HCT116 (cell line): ENCODE data around the gene TTC21B. TPM values are rescaled to one million over a fixed set of nuclear protein-coding genes. Genes with fewer than 3 reads are reported as not detected.

ENCODE experiments used
- ATAC-seq: fragments of 200-7000 bp; cut with Tn5 transposase; 2 replicates; pipeline ENCODE4 v1.9.1; 2020; ENCODE audit warnings: mild to moderate bottlenecking, moderate library complexity
- BruUV-seq: library from RNA; stranded (reverse); fragments of 400-500 nt; replicated peaks from 2 replicates; lab custom pipeline; 2021; lab: Mats Ljungman, UMichigan
- CTCF ChIA-PET: fragments of 300-600 bp; sonication (Branson Sonifier 250); formaldehyde crosslinking; loops from one replicate; lab custom pipeline; 2021; ENCODE audit warnings: antibody characterized with exemption; lab: Charles Lee
- POLR2A ChIA-PET: fragments of 300-600, 350-600 bp; sonication (Branson Sonifier 250); formaldehyde crosslinking; loops from one replicate; lab custom pipeline; 2021; ENCODE audit warnings: antibody characterized with exemption; lab: Charles Lee
- RAD21 ChIA-PET, 2 experiments: fragments of 300-600 bp; sonication (Branson Sonifier 250); formaldehyde crosslinking; loops; one replicate each; lab custom pipeline; 2023; ENCODE audit warnings: low total read pairs in 2 of 2; ENCODE audit not compliant: uncharacterized antibody in 2 of 2, unreplicated experiment in 2 of 2, low non-redundant PET in 1 of 2; lab: Charles Lee
- DNase-seq: peaks from one replicate; pipeline ENCODE4 v3.0.0-alpha.2; 2010; ENCODE audit warnings: low read depth, low spot score
- H2AFZ ChIP-seq: fragments of 200-600 bp; shearing (Covaris generic), sonication (generic); 2 replicates; pipeline ENCODE4 v1.6.1; 2017; ENCODE audit warnings: low read depth, mixed run types, mixed read lengths, antibody characterized with exemption, low read length; ENCODE audit not compliant: poor library complexity, severe bottlenecking
- H3K27ac ChIP-seq: 2 replicates; pipeline ENCODE4 v1.5.1; 2012; ENCODE audit warnings: low read depth, low read length
- H3K27me3 ChIP-seq: fragments of 200-600 bp; sonication (generic); 2 replicates; pipeline ENCODE4 v1.6.1; 2016; ENCODE audit warnings: mixed run types, low read length, mixed read lengths; ENCODE audit not compliant: insufficient read depth
- H3K36me3 ChIP-seq, 2 experiments: fragments of 200-500 bp in 1 of 2; fragments of 200-600 bp in 1 of 2; sonication (Bioruptor generic) in 1 of 2; sonication (generic) in 1 of 2; 2 replicates each; pipeline versions ENCODE4 v1.5.1 to v1.6.1; 2014 to 2016; ENCODE audit warnings: low read length in 2 of 2, inconsistent platforms in 1 of 2, mixed read lengths in 1 of 2, mixed run types in 1 of 2; ENCODE audit not compliant: insufficient read depth in 2 of 2, control insufficient read depth in 1 of 2
- H3K4me1 ChIP-seq, 2 experiments: fragments of 200-600 bp in 1 of 2; sonication (generic) in 1 of 2; 2 replicates each; pipeline versions ENCODE4 v1.5.1 to v1.6.1; 2012 to 2017; ENCODE audit warnings: low read length in 2 of 2, inconsistent platforms in 1 of 2, mild to moderate bottlenecking in 1 of 2, mixed read lengths in 1 of 2, mixed run types in 1 of 2, moderate library complexity in 1 of 2; ENCODE audit not compliant: insufficient read depth in 2 of 2, control insufficient read depth in 1 of 2
- H3K4me2 ChIP-seq: fragments of 200-600 bp; sonication (generic); 2 replicates; pipeline ENCODE4 v1.6.1; 2017; ENCODE audit warnings: mixed run types, low read length, mixed read lengths
- H3K4me3 ChIP-seq, 2 experiments: fragments of 200-600 bp in 1 of 2; sonication (generic) in 1 of 2; replicated peaks in 1 of 2; 2 replicates each; pipeline ENCODE4 v1.5.1; 2011 to 2016; ENCODE audit warnings: low read length in 2 of 2, control low read depth in 1 of 2, low read depth in 1 of 2, mild to moderate bottlenecking in 1 of 2, mixed read lengths in 1 of 2, mixed run types in 1 of 2
- H3K79me2 ChIP-seq: fragments of 200-600 bp; sonication (generic); 2 replicates; pipeline ENCODE4 v1.6.1; 2017; ENCODE audit warnings: mild to moderate bottlenecking, mixed run types, low read length, moderate library complexity, mixed read lengths; ENCODE audit not compliant: insufficient read depth
- H3K9ac ChIP-seq: fragments of 200-600 bp; sonication (generic); 2 replicates; pipeline ENCODE4 v1.6.1; 2016; ENCODE audit warnings: low read length, mixed read lengths
- H3K9me2 ChIP-seq: fragments of 200-600 bp; sonication (generic), shearing (Covaris generic); 2 replicates; pipeline ENCODE4 v1.6.1; 2017; ENCODE audit warnings: mixed run types, mild to moderate bottlenecking, moderate library complexity; ENCODE audit not compliant: insufficient read depth
- H3K9me3 ChIP-seq, 2 experiments: fragments of 200-500 bp in 1 of 2; fragments of 200-600 bp in 1 of 2; sonication (Bioruptor generic) in 1 of 2; sonication (generic) in 1 of 2; 2 replicates each; pipeline ENCODE4 v1.6.1; 2014 to 2017; ENCODE audit warnings: low read length in 2 of 2, mixed read lengths in 2 of 2, inconsistent platforms in 1 of 2, low read depth in 1 of 2, mild to moderate bottlenecking in 1 of 2, mixed run types in 1 of 2, moderate library complexity in 1 of 2; ENCODE audit not compliant: control insufficient read depth in 1 of 2, insufficient read depth in 1 of 2
- H4K20me1 ChIP-seq: fragments of 200-600 bp; sonication (generic), shearing (Covaris generic); 2 replicates; pipeline ENCODE4 v1.6.1; 2017; ENCODE audit warnings: mixed run types, mild to moderate bottlenecking, moderate library complexity; ENCODE audit not compliant: insufficient read depth
- CBX3 ChIP-seq: IDR thresholded peaks from 2 replicates; pipeline ENCODE4 v1.6.1; 2012; ENCODE audit warnings: low read depth
- CEBPB ChIP-seq: IDR thresholded peaks from 2 replicates; pipeline ENCODE4 v1.6.1; 2012; ENCODE audit warnings: low read depth
- ELF1 ChIP-seq: IDR thresholded peaks from 2 replicates; pipeline ENCODE4 v1.6.1; 2012; ENCODE audit warnings: low read depth, borderline replicate concordance
- EZH2 ChIP-seq: fragments of 200-600 bp; sonication (generic); IDR thresholded peaks from 2 replicates; pipeline ENCODE4 v1.6.1; 2017; ENCODE audit warnings: antibody characterized with exemption, mixed run types
- EZH2phosphoT487 ChIP-seq: fragments of 200-600 bp; IDR thresholded peaks from 2 replicates; pipeline ENCODE4 v1.6.1; 2018; ENCODE audit warnings: antibody characterized with exemption, borderline replicate concordance
- FOSL1 ChIP-seq: IDR thresholded peaks from 2 replicates; pipeline ENCODE4 v1.6.1; 2012; ENCODE audit warnings: low read depth
- JUND ChIP-seq: IDR thresholded peaks from 2 replicates; pipeline ENCODE4 v1.6.1; 2012
- MAX ChIP-seq: IDR thresholded peaks from 2 replicates; pipeline ENCODE4 v1.6.1; 2012
- POLR2A ChIP-seq: IDR thresholded peaks from 2 replicates; pipeline ENCODE4 v1.7.0; 2011; ENCODE audit warnings: borderline replicate concordance; ENCODE audit not compliant: insufficient read depth, insufficient read length; ENCODE audit errors: extremely low read depth
- POLR2AphosphoS5 ChIP-seq: IDR thresholded peaks from 2 replicates; pipeline ENCODE4 v1.6.1; 2011; ENCODE audit warnings: mild to moderate bottlenecking, low read depth, low read length, moderate library complexity
- RAD21 ChIP-seq: IDR thresholded peaks from 2 replicates; pipeline ENCODE4 v1.6.1; 2012; ENCODE audit warnings: low read depth, mild to moderate bottlenecking
- REST ChIP-seq: IDR thresholded peaks from 2 replicates; pipeline ENCODE4 v1.6.1; 2012; ENCODE audit warnings: low read depth
- SIN3A ChIP-seq: IDR thresholded peaks from 2 replicates; pipeline ENCODE4 v1.6.1; 2012; ENCODE audit warnings: low read depth
- SP1 ChIP-seq: IDR thresholded peaks from 2 replicates; pipeline ENCODE4 v1.6.1; 2012; ENCODE audit warnings: low read depth
- SRF ChIP-seq: IDR thresholded peaks from 2 replicates; pipeline ENCODE4 v1.6.1; 2012; ENCODE audit warnings: low read depth
- YY1 ChIP-seq: IDR thresholded peaks from 2 replicates; pipeline ENCODE4 v1.6.1; 2011; ENCODE audit warnings: low read length, low read depth, moderate library complexity, mild to moderate bottlenecking; ENCODE audit not compliant: insufficient replicate concordance; ENCODE audit errors: extremely low read depth
- ZBTB33 ChIP-seq: IDR thresholded peaks from 2 replicates; pipeline ENCODE4 v1.6.1; 2011; ENCODE audit warnings: mild to moderate bottlenecking, low read length, moderate library complexity; ENCODE audit not compliant: insufficient replicate concordance; ENCODE audit errors: extremely low read depth
- ZFX ChIP-seq: fragments of 450-650 bp; IDR thresholded peaks from 2 replicates; pipeline ENCODE4 v1.6.1; 2017
- ZNF274 ChIP-seq: fragments of 200-500 bp; sonication (Bioruptor generic); IDR thresholded peaks from 2 replicates; pipeline ENCODE4 v1.6.1; 2014; ENCODE audit warnings: mild to moderate bottlenecking, low read depth, low read length, inconsistent platforms
- intact Hi-C: fragments of 100-400 bp; cut with micrococcal nuclease; formaldehyde crosslinking; loops from 2 replicates; pipeline ENCODE4 v1.10.0; 2022
- total RNA-seq: library from RNA; stranded (reverse); gene quantifications from one replicate; pipeline ENCODE4 v1.2.1, GENCODE V29; 2021; ENCODE audit not compliant: unreplicated experiment

Gene TTC21B
- total RNA-seq, 1 experiment from 2014 or later: 12.2 TPM

- TF ChIP-seq ZBTB33 (no peak), POLR2AphosphoS5 (no peak)
Measured at GRCh38 chr2:165905854-165906253, 47.7 kb downstream of the TTC21B start (continued).

- no peaks in the 10 kb centered on the region; the same call in 1 of the 2 replicates for H4K20me1 ChIP-seq
- ChIA-PET RAD21 (no interaction called here), CTCF (no interaction called here), POLR2A (no interaction called here)
- H2AFZ ChIP-seq: no peak overlapping the region
- H3K36me3 ChIP-seq: peaks cover 0 to 2% of the 10 kb centered on the region in 2 experiments; a peak in 1 of 4 replicates
- ATAC-seq (no peak), DNase-seq (no peak)
- no peak overlapping the region for H3K9ac ChIP-seq
- H3K79me2 ChIP-seq: no peaks in the 10 kb centered on the region
- no peak overlapping the region for H3K27ac ChIP-seq
- H3K9me2 ChIP-seq: no peaks in the 10 kb centered on the region
- H3K27me3 ChIP-seq: no peaks in the 10 kb centered on the region
- no peaks in the 10 kb centered on the region for H3K9me3 ChIP-seq
- H3K4me3 ChIP-seq: no peak overlapping the region
- intact Hi-C loops: no loop called here
- no TSS peak for BruUV-seq
- TF ChIP-seq POLR2AphosphoS5: no peak
- TF ChIP-seq YY1: no peak
- no peak for TF ChIP-seq CBX3
- no peak for TF ChIP-seq SP1
- no peak for TF ChIP-seq FOSL1
- TF ChIP-seq CEBPB: no peak
- TF ChIP-seq ZNF274: no peak
- no peak for TF ChIP-seq EZH2
- TF ChIP-seq JUND: no peak
- TF ChIP-seq ZBTB33: no peak
- TF ChIP-seq MAX: no peak
- no peak for TF ChIP-seq SRF
- no peak for TF ChIP-seq RAD21
- no peak for TF ChIP-seq POLR2A
- TF ChIP-seq REST: no peak
- TF ChIP-seq ZFX: no peak
- TF ChIP-seq EZH2phosphoT487: no peak
- no peak for TF ChIP-seq ELF1
- no peak for TF ChIP-seq SIN3A
- no peak overlapping the region for H3K4me2 ChIP-seq
- no peaks in the 10 kb centered on the region for H3K4me1 ChIP-seq
Measured at GRCh38 chr2:165905269-165905668, 48.3 kb downstream of the TTC21B start.
